Central memory CD4-positive, alpha-beta T cell (primary cell): ENCODE results near the gene TAS2R7.
"Not testable (repeated sequence)": the region's sequence is repeated elsewhere in the genome, so short reads cannot be mapped to it uniquely, and the experiment has no call there.

Experiments used
- DNase-seq: peaks from one replicate; pipeline ENCODE4 v3.0.0; 2022
- total RNA-seq, 3 experiments: gene quantifications; one replicate each; lab custom pipeline; 2026; lab: John Stamatoyannopoulos, UW

TAS2R7 gene, protein sequence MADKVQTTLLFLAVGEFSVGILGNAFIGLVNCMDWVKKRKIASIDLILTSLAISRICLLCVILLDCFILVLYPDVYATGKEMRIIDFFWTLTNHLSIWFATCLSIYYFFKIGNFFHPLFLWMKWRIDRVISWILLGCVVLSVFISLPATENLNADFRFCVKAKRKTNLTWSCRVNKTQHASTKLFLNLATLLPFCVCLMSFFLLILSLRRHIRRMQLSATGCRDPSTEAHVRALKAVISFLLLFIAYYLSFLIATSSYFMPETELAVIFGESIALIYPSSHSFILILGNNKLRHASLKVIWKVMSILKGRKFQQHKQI
- 0 reads per million in 3 experiments for total RNA-seq

DNA sequence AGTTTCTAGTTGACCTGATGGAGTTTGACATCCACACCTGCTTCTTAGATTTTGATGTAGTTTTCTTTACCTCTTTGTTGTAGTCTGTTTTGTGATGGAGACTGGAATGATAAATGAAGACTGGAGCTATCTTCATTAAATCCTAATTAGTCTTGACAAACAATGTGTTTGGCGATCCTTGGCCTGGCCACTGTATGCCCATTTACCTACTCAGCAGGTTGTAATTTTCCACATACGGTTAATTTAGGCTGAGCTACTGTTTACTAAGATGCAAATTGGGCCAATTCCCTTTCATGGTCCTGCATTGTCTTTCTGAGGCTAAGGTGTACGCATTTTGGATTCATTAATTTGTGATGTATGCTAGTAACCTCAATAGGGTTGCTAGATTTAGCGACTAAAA, at the start of gene TAS2R7:
TAS2R7 (minus strand) TSS at position 41 of the 400 bp plus-strand sequence. CDS start 57 bp downstream, outside the sequence.
- no peak for DNase-seq

- DNase-seq = no peak
These were observed 48.9 kb upstream of the TAS2R7 start for GRCh38 chr12:10851243-10851858.

DNA sequence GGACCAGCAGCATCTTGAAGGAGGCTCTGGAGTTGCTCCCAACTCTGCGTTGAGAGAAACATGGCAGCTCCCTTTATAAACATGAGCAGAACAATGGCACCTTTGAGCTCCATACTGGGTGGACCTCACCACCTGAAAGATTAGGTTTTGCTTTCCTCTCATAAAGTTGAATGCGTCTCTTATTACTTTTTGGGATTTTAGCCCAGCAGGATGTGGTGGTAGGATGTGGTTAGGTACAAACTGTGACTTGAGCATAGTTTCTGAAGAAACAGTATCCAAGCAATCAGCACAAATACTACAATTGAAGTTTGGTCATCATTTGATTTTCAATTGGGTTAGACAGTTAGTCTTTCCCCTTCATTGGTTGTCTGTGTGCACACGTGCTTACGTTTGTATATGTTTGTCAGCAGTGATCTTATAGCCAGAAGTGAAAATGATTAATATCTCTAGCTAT, 47.0 kb upstream of the TAS2R7 start, which contains the start of gene PRR4:
PRR4 (minus strand) TSS at position 51 of the 454 bp plus-strand sequence; CDS start at position 13, 38 bp downstream.
- DNase-seq = peak; percentile 44

- DNase-seq = no peak
These were observed 45.3 kb upstream of the TAS2R7 start for GRCh38 chr12:10847744-10848143.

DNA sequence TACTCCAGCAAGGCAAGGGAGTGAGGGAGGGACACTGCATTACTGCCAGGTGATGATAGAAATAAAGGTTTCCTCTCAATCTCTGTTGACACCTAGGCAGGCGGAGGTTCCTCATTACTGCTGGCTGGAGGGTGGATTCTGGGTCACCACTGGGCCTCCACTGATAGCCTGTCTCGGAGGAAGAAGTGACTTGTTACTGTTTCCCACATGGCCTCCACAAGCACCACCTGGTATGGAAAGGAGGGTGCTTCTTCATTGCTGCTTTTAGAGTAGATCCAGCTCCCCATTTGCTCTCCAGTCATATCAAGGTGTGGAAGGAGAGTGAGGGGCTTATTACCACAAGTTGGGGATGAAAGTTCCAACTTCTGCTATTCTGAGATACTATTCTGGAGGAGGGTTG, 40.4 kb upstream of the TAS2R7 start:
- no peak for DNase-seq

GRCh38 chr12:10838461-10838860, 36.0 kb upstream of the TAS2R7 start:
- no peak for DNase-seq

- DNase-seq = no peak
These were observed 27.6 kb upstream of the TAS2R7 start for GRCh38 chr12:10829994-10830393.

DNA sequence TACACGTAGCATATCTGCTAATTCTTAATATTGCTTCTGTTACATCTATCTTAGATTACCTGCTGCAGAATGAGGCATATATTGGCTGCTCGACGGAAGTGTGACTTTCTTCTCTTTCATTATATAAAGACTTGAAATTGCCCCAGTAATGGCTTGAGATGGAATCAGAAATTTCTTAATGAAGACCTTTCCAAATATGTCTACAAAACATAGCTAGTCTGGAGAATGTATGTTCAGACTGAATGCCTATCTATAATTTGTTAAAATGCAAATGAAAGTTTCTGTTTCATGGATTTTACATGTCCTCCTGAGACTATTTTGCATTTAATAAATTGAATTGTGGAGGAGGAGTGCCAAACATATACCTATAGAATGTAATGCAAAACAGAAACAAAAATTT, 23.8 kb upstream of the TAS2R7 start, which contains the start of gene TAS2R10:
TAS2R10 (minus strand) TSS at position 101 of the 400 bp plus-strand sequence; CDS start at position 12, 89 bp downstream.
- no peak for DNase-seq

DNA sequence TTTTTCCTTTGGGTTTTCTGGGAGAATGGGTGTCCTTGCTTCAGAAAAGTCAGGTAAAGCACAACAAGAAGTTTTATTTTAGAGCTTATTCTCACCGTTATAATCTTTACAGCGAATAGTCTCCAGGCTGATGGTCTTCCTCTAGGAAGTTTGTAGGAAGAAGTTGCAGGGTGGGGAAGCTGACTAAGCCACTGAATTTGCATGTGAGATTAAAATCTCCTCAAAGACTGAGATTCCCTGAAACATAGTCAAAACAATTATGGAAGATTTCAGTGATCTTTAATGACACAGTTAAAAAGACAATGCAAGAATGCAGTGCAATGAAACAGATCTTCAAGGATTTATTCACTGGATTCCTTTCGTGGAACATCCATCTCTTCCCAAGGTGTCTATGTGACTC, 22.5 kb upstream of the TAS2R7 start:
- no peak for DNase-seq

- DNase-seq = no peak
These were observed 9.6 kb upstream of the TAS2R7 start for GRCh38 chr12:10811883-10812536.

GRCh38 chr12:10810068-10810467, 7.6 kb upstream of the TAS2R7 start, which contains the start of gene TAS2R9:
Gene TAS2R9, minus strand, starts transcription at chr12:10810168. Its CDS starts 93 bp downstream, at chr12:10810075.
- no peak for DNase-seq

DNA sequence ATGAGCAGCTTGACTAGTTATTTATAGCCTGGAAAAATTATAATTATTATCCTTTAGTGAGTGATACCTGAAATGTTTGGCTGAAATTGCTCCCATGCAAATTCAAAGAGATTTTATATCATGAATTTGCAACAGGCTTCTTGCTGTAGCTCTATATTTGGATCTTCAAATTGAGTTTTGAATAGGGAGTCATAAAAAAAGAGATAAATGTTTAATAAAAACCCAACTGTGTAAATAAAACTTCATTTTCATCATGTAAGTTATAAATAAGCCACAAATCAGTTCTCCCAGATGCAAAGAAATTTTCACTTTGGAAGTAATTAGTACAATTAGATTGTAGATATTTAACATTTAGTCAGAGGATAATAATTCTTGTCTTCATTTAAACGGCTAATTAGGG, 4.8 kb upstream of the TAS2R7 start, which contains the start of gene TAS2R8:
TAS2R8 (minus strand) TSS at position 101 of the 400 bp plus-strand sequence. CDS start 306 bp downstream, outside the sequence.
- no peak for DNase-seq

DNA sequence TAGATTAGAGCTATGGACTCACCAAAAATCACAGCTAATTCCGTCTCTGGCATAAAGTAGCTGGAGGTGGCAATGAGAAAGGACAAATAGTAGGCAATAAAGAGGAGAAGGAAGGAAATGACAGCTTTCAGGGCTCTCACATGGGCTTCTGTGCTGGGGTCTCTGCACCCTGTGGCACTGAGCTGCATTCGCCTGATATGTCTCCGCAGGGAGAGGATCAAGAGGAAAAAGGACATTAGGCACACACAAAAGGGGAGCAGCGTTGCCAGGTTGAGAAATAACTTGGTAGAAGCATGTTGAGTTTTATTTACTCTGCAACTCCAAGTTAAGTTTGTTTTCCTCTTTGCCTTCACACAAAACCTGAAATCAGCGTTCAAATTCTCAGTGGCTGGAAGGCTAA, 686 bp downstream of the TAS2R7 start:
- DNase-seq = no peak

DNA sequence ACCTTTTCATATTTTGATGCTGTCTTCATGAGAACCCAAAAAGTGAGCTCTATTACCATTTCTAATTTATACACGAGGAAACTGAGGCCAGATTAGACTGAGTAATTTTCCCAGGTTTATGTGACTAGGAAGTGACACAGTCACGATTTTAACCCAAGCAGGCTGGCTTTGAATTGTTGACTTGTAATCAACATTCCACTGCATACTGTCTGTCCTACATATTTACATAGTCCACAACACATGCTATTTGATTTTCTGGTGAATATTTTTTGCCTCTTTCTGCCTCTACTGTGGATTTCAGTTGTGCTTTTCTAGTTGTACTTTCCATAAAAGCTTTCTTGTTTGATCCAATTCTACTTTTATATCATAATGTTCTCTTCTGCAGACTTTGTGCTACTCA, 8.2 kb downstream of the TAS2R7 start:
- no peak for DNase-seq

DNA sequence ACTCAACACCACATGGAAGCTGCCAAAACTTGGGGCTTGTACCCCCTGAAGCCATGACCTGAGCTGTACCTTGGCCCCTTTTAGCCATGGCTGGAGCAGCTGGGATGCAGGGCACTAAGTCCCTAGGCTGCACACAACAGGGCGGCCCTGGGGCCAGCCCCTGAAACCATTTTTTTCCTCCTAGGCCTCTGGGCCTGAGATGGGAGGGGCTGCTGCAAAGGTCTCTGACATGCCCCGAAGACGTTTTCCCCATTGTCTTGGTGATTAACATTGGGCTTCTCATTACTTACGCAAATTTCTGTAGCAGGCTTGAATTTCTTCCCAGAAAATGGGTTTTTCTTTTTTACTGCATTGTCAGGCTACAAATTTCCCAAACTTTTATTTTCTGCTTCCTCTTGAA, 10.7 kb downstream of the TAS2R7 start:
- not testable (repeated sequence) for DNase-seq

GRCh38 chr12:10783252-10783651, 19.2 kb downstream of the TAS2R7 start:
- DNase-seq = no peak

DNA sequence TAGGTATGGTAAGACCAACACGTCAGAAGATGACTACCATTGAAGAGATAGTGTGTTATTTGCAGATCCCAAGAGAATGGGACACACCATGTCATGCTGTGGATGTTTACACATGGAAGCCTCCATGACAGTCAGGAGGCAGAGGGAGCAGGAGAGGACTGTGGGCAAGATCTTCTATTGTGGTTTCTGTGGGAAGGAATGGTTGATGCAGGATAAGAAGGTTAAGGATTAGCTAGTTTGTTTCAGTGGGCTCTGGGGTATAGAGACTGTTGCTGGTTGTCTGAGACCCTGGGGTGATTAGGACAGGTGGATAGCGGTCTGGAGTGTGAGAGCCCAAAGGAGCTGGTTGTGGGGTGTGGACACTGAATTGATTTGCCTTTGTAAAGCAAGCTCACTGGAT, 23.3 kb downstream of the TAS2R7 start:
- no peak for DNase-seq

DNA sequence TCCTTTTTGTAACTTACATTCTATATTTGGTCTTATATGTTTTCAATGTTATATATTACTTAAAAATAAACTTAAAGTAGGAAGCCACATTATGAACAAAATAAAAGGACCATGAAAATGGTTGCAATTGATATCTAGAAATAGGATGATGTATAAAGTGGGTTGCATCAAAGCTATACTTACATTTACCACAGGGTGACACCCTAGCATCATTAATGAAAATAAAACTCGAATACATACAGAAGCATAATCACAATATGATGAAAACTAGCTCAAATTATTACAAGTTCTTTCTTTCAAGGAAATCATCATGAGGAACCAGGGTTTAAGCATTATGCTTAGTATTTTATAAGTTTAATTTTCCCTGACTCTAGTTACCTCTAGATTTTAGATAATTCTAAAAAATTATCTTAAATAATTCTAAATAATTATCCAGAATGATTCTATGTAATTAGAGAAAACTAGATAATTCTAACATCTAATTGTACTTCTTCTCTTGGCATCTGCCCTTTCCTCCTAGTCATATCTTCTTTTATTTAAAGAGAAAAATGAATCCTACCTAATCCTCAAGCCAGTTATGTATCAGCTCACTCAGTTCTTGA, 31.2 kb downstream of the TAS2R7 start:
- DNase-seq = peak; percentile 38

DNA sequence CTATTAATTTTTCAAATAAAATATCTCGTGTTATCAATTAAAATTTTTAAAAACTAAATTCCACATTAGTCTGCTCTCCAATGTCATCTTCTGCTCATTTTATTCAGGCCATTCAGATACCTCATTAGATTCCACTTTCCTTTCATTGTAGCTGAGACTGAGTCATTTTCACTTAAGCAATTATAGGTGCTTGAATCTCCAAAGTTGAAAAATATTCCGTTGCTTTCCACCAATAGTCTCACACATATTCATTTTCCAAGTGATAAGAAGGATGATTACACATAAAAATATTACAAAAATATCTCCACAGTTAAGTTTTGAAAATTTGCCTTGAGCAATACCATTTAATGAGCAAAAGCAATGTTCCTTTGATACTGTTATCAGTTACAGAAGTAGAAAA, 42.8 kb downstream of the TAS2R7 start:
- no peak for DNase-seq

GRCh38 chr12:10756194-10756593, 46.2 kb downstream of the TAS2R7 start:
- no peak for DNase-seq

- DNase-seq = no peak
These were observed 49.4 kb downstream of the TAS2R7 start for GRCh38 chr12:10753059-10753458.
